HCT116 (cell line): ENCODE data around the gene COX10.

ENCODE experiments used
- CEBPB ChIP-seq: IDR thresholded peaks from 2 replicates; pipeline ENCODE4 v1.6.1; 2012; ENCODE audit warnings: low read depth
- EZH2phosphoT487 ChIP-seq: fragments of 200-600 bp; IDR thresholded peaks from 2 replicates; pipeline ENCODE4 v1.6.1; 2018; ENCODE audit warnings: antibody characterized with exemption, borderline replicate concordance
- POLR2A ChIP-seq: IDR thresholded peaks from 2 replicates; pipeline ENCODE4 v1.7.0; 2011; ENCODE audit warnings: borderline replicate concordance; ENCODE audit not compliant: insufficient read depth, insufficient read length; ENCODE audit errors: extremely low read depth
- SIN3A ChIP-seq: IDR thresholded peaks from 2 replicates; pipeline ENCODE4 v1.6.1; 2012; ENCODE audit warnings: low read depth
- SRF ChIP-seq: IDR thresholded peaks from 2 replicates; pipeline ENCODE4 v1.6.1; 2012; ENCODE audit warnings: low read depth
- TF ChIP-seq, protein P1 (sequence below), 3 experiments: fragments of 200-600 bp in 1 of 3; sonication (generic) in 1 of 3; IDR thresholded peaks in 2 of 3; conservative IDR thresholded peaks in 1 of 3; 2 replicates each; pipeline ENCODE4 v1.5.1; 2012 to 2017; ENCODE audit warnings: low read depth in 2 of 3, low read length in 2 of 3, antibody characterized with exemption in 1 of 3, borderline replicate concordance in 1 of 3, control low read depth in 1 of 3, mild to moderate bottlenecking in 1 of 3, mixed read lengths in 1 of 3, mixed run types in 1 of 3, moderate library complexity in 1 of 3; ENCODE audit not compliant: insufficient read depth in 1 of 3
- TF ChIP-seq, protein P2 (sequence below): IDR thresholded peaks from 2 replicates; pipeline ENCODE4 v1.6.1; 2012; ENCODE audit warnings: low read depth

DNA sequence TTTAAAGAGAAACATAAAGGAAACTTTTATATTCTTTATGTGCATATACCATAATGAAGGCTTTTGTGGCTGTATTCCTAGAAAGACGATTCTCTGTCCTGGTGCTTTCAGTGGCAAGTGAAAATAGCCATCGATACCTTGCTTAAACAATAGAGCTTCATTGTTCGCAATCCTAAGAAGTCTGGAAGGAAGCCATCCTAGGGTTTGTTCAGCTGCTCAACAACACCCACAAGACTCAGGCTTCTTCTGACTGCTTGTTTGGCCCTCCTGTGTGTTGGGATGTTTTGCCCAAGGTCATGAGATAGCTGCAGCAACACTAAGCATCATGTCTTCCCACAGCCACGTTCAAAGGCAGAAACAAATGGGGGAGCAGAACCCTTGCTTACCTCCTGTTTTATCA is 36.1 kb upstream of the COX10 start:
- TF ChIP-seq, protein P1, sequence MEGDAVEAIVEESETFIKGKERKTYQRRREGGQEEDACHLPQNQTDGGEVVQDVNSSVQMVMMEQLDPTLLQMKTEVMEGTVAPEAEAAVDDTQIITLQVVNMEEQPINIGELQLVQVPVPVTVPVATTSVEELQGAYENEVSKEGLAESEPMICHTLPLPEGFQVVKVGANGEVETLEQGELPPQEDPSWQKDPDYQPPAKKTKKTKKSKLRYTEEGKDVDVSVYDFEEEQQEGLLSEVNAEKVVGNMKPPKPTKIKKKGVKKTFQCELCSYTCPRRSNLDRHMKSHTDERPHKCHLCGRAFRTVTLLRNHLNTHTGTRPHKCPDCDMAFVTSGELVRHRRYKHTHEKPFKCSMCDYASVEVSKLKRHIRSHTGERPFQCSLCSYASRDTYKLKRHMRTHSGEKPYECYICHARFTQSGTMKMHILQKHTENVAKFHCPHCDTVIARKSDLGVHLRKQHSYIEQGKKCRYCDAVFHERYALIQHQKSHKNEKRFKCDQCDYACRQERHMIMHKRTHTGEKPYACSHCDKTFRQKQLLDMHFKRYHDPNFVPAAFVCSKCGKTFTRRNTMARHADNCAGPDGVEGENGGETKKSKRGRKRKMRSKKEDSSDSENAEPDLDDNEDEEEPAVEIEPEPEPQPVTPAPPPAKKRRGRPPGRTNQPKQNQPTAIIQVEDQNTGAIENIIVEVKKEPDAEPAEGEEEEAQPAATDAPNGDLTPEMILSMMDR (IDR thresholded peaks at IDR 0.05 in 2 of 3, conservative IDR thresholded peaks at IDR 0.05 in 1 of 3; ENCODE audit: borderline replicate concordance in 1 of 3, insufficient read depth in 1 of 3, low read depth in 2 of 3, low read length in 2 of 3), result no peak
- TF ChIP-seq, protein P2, sequence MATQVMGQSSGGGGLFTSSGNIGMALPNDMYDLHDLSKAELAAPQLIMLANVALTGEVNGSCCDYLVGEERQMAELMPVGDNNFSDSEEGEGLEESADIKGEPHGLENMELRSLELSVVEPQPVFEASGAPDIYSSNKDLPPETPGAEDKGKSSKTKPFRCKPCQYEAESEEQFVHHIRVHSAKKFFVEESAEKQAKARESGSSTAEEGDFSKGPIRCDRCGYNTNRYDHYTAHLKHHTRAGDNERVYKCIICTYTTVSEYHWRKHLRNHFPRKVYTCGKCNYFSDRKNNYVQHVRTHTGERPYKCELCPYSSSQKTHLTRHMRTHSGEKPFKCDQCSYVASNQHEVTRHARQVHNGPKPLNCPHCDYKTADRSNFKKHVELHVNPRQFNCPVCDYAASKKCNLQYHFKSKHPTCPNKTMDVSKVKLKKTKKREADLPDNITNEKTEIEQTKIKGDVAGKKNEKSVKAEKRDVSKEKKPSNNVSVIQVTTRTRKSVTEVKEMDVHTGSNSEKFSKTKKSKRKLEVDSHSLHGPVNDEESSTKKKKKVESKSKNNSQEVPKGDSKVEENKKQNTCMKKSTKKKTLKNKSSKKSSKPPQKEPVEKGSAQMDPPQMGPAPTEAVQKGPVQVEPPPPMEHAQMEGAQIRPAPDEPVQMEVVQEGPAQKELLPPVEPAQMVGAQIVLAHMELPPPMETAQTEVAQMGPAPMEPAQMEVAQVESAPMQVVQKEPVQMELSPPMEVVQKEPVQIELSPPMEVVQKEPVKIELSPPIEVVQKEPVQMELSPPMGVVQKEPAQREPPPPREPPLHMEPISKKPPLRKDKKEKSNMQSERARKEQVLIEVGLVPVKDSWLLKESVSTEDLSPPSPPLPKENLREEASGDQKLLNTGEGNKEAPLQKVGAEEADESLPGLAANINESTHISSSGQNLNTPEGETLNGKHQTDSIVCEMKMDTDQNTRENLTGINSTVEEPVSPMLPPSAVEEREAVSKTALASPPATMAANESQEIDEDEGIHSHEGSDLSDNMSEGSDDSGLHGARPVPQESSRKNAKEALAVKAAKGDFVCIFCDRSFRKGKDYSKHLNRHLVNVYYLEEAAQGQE, result no peak
- TF ChIP-seq SIN3A, result no peak
- TF ChIP-seq SRF, result no peak
- no peak for TF ChIP-seq EZH2phosphoT487
- no peak for TF ChIP-seq POLR2A
- no peak for TF ChIP-seq CEBPB
